H9 (cell line): ENCODE results near the gene DOCK2. TPM values are rescaled to one million over a fixed set of nuclear protein-coding genes. Genes with fewer than 3 reads are reported as not detected.

Experiments used
- DNase-seq: peaks from one replicate; pipeline ENCODE4 v3.0.0-alpha.2; 2017
- H2AFZ ChIP-seq: one replicate; pipeline ENCODE4 v1.6.1; 2013; ENCODE audit warnings: mild to moderate bottlenecking, low read length, control low read depth, moderate library complexity
- H2AK5ac ChIP-seq: 2 replicates; pipeline ENCODE4 v1.6.1; 2013; ENCODE audit warnings: low read length, control low read depth, mixed read lengths; ENCODE audit not compliant: insufficient read length
- H2BK120ac ChIP-seq: one replicate; pipeline ENCODE4 v1.6.1; 2013; ENCODE audit warnings: low read depth, mild to moderate bottlenecking, low read length, control low read depth, inconsistent platforms; ENCODE audit not compliant: poor library complexity, severe bottlenecking
- H2BK12ac ChIP-seq: 2 replicates; pipeline ENCODE4 v1.6.1; 2013; ENCODE audit warnings: low read length, control low read depth, mixed read lengths, low read depth; ENCODE audit not compliant: insufficient read length
- H2BK15ac ChIP-seq: 2 replicates; pipeline ENCODE4 v1.6.1; 2013; ENCODE audit warnings: low read depth, low read length, control low read depth
- H2BK20ac ChIP-seq: one replicate; pipeline ENCODE4 v1.6.1; 2013; ENCODE audit warnings: low read depth, mild to moderate bottlenecking, low read length, control low read depth, inconsistent platforms; ENCODE audit not compliant: poor library complexity, severe bottlenecking
- H2BK5ac ChIP-seq: 2 replicates; pipeline ENCODE4 v1.6.1; 2013; ENCODE audit warnings: low read length, control low read depth, mixed read lengths; ENCODE audit not compliant: insufficient read length
- H3K14ac ChIP-seq: 2 replicates; pipeline ENCODE4 v1.6.1; 2013; ENCODE audit warnings: low read length, control low read depth; ENCODE audit not compliant: insufficient read depth
- H3K18ac ChIP-seq: 2 replicates; pipeline ENCODE4 v1.6.1; 2013; ENCODE audit warnings: low read depth, mild to moderate bottlenecking, mixed read lengths, low read length, control low read depth; ENCODE audit not compliant: insufficient read length
- H3K23ac ChIP-seq: 2 replicates; pipeline ENCODE4 v1.6.1; 2013; ENCODE audit warnings: low read length, control low read depth, mixed read lengths, low read depth; ENCODE audit not compliant: insufficient read length
- H3K23me2 ChIP-seq: 2 replicates; pipeline ENCODE4 v1.6.1; 2013; ENCODE audit warnings: low read depth, mild to moderate bottlenecking, mixed read lengths, low read length, control low read depth; ENCODE audit not compliant: insufficient read length, poor library complexity, severe bottlenecking
- H3K27ac ChIP-seq: 2 replicates; pipeline ENCODE4 v1.5.1; 2013; ENCODE audit warnings: low read length, control low read depth, mixed read lengths, low read depth; ENCODE audit not compliant: insufficient read length
- H3K27me3 ChIP-seq: 2 replicates; pipeline ENCODE4 v1.6.1; 2013; ENCODE audit warnings: low read length, control low read depth, inconsistent platforms; ENCODE audit not compliant: insufficient read depth
- H3K4ac ChIP-seq: 2 replicates; pipeline ENCODE4 v1.6.1; 2013; ENCODE audit warnings: low read depth, mild to moderate bottlenecking, control low read depth, inconsistent platforms, low read length, moderate library complexity
- H3K4me1 ChIP-seq: 2 replicates; pipeline ENCODE4 v1.6.1; 2013; ENCODE audit warnings: low read length, control low read depth, inconsistent platforms; ENCODE audit not compliant: insufficient read depth
- H3K4me2 ChIP-seq: 2 replicates; pipeline ENCODE4 v1.6.1; 2013; ENCODE audit warnings: low read length, control low read depth, mixed read lengths; ENCODE audit not compliant: insufficient read length, insufficient read depth
- H3K56ac ChIP-seq: 2 replicates; pipeline ENCODE4 v1.6.1; 2013; ENCODE audit warnings: low read depth, mild to moderate bottlenecking, mixed read lengths, low read length, control low read depth; ENCODE audit not compliant: insufficient read length
- H3K79me1 ChIP-seq: 2 replicates; pipeline ENCODE4 v1.6.1; 2013; ENCODE audit warnings: low read depth, mild to moderate bottlenecking, moderate library complexity, low read length, control low read depth, inconsistent platforms; ENCODE audit not compliant: insufficient read depth, poor library complexity, severe bottlenecking
- H3K79me2 ChIP-seq: 2 replicates; pipeline ENCODE4 v1.6.1; 2013; ENCODE audit warnings: low read length, control low read depth, inconsistent platforms; ENCODE audit not compliant: insufficient read depth
- H3K9ac ChIP-seq: 2 replicates; pipeline ENCODE4 v1.6.1; 2013; ENCODE audit warnings: low read length, control low read depth, mixed read lengths; ENCODE audit not compliant: insufficient read length; ENCODE audit errors: extremely low read depth
- H3K9me3 ChIP-seq: one replicate; pipeline ENCODE4 v1.6.1; 2013; ENCODE audit warnings: low read depth, low read length, inconsistent platforms; ENCODE audit not compliant: control insufficient read depth
- H3T11ph ChIP-seq: one replicate; pipeline ENCODE4 v1.6.1; 2013; ENCODE audit warnings: mild to moderate bottlenecking, low read length, control low read depth, inconsistent platforms
- H4K20me1 ChIP-seq: one replicate; pipeline ENCODE4 v1.6.1; 2013; ENCODE audit not compliant: control insufficient read depth, insufficient read length, insufficient read depth
- H4K5ac ChIP-seq: 2 replicates; pipeline ENCODE4 v1.6.1; 2013; ENCODE audit warnings: low read depth, mild to moderate bottlenecking, mixed read lengths, low read length, control low read depth; ENCODE audit not compliant: insufficient read length
- H4K8ac ChIP-seq: replicated peaks from 2 replicates; pipeline ENCODE4 v1.6.1; 2013; ENCODE audit warnings: low read length, control low read depth, mixed read lengths, low read depth; ENCODE audit not compliant: insufficient read length
- H4K91ac ChIP-seq: 2 replicates; pipeline ENCODE4 v1.6.1; 2013; ENCODE audit warnings: low read depth, mild to moderate bottlenecking, moderate library complexity, mixed read lengths, low read length, control low read depth; ENCODE audit not compliant: insufficient read length
- H3K27ac Mint-ChIP-seq, 3 experiments: 2 replicates in 2 of 3; 3 replicates in 1 of 3; pipeline ENCODE4 v1.8.0; 2020 to 2021; ENCODE audit warnings: mixed read lengths in 3 of 3, mild to moderate bottlenecking in 1 of 3, moderate library complexity in 1 of 3
- H3K27me3 Mint-ChIP-seq: 2 replicates; pipeline ENCODE4 v1.8.0; 2021; ENCODE audit warnings: low read depth, mild to moderate bottlenecking, moderate library complexity, mixed read lengths
- H3K36me3 Mint-ChIP-seq, 3 experiments: 2 replicates in 2 of 3; 3 replicates in 1 of 3; pipeline ENCODE4 v1.8.0; 2020 to 2021; ENCODE audit warnings: low read depth in 3 of 3, mixed read lengths in 3 of 3; ENCODE audit not compliant: insufficient read depth in 1 of 3
- H3K4me1 Mint-ChIP-seq, 2 experiments: 2 replicates each; pipeline ENCODE4 v1.8.0; 2020; ENCODE audit warnings: mixed read lengths in 2 of 2
- H3K4me3 Mint-ChIP-seq, 2 experiments: 2 replicates in 1 of 2; 3 replicates in 1 of 2; pipeline ENCODE4 v1.8.0; 2020 to 2021; ENCODE audit warnings: mild to moderate bottlenecking in 2 of 2, mixed read lengths in 2 of 2, moderate library complexity in 1 of 2
- H3K9me3 Mint-ChIP-seq, 2 experiments: 2 replicates in 1 of 2; 3 replicates in 1 of 2; pipeline ENCODE4 v1.8.0; 2020; ENCODE audit warnings: mild to moderate bottlenecking in 2 of 2, mixed read lengths in 2 of 2, moderate library complexity in 1 of 2
- total RNA-seq: library from RNA; stranded (reverse); gene quantifications from 2 replicates; pipeline ENCODE4 v1.2.1, GENCODE V29; 2021
- TF ChIP-seq, protein P1 (sequence below): fragments of 200-600 bp; sonication (generic); conservative IDR thresholded peaks from 3 replicates; pipeline ENCODE4 v1.8.0; 2021; ENCODE audit warnings: antibody characterized with exemption, mild to moderate bottlenecking

DOCK2 gene
- total RNA-seq, 1 experiment from 2014 or later = 7.8 TPM

- H3K56ac ChIP-seq = no peak overlapping the region
- no peak overlapping the region for H3K27ac ChIP-seq
- no peak overlapping the region for H3K14ac ChIP-seq
- H2BK120ac ChIP-seq = no peak overlapping the region
- no peaks in the 10 kb centered on the region for H3K79me1 ChIP-seq
- H2BK5ac ChIP-seq = no peak overlapping the region
- no peaks in the 10 kb centered on the region for H3K4me1 ChIP-seq
- no peaks in the 10 kb centered on the region; the same call in 1 of the 2 replicates for H3K27me3 Mint-ChIP-seq
- H4K91ac ChIP-seq = no peak overlapping the region
- no peak overlapping the region for H4K5ac ChIP-seq
- no peak overlapping the region for H2BK20ac ChIP-seq
- TF ChIP-seq, protein P1, sequence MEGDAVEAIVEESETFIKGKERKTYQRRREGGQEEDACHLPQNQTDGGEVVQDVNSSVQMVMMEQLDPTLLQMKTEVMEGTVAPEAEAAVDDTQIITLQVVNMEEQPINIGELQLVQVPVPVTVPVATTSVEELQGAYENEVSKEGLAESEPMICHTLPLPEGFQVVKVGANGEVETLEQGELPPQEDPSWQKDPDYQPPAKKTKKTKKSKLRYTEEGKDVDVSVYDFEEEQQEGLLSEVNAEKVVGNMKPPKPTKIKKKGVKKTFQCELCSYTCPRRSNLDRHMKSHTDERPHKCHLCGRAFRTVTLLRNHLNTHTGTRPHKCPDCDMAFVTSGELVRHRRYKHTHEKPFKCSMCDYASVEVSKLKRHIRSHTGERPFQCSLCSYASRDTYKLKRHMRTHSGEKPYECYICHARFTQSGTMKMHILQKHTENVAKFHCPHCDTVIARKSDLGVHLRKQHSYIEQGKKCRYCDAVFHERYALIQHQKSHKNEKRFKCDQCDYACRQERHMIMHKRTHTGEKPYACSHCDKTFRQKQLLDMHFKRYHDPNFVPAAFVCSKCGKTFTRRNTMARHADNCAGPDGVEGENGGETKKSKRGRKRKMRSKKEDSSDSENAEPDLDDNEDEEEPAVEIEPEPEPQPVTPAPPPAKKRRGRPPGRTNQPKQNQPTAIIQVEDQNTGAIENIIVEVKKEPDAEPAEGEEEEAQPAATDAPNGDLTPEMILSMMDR = no peak
- no peaks in the 10 kb centered on the region for H3K9me3 ChIP-seq
- no peak overlapping the region for H3K4me2 ChIP-seq
- H4K20me1 ChIP-seq = no peaks in the 10 kb centered on the region
- no peak overlapping the region for H2BK15ac ChIP-seq
- no peak overlapping the region for H2AK5ac ChIP-seq
- H3T11ph ChIP-seq = no peak overlapping the region
- H3K4me3 Mint-ChIP-seq = no peak overlapping the region
- no peak overlapping the region for H2AFZ ChIP-seq
- no peak overlapping the region for H4K8ac ChIP-seq
- no peaks in the 10 kb centered on the region for H3K23me2 ChIP-seq
- no peak overlapping the region for H2BK12ac ChIP-seq
- H3K9me3 Mint-ChIP-seq = no peaks in the 10 kb centered on the region; a peak in 1 of 5 replicates
- H3K4me1 Mint-ChIP-seq = peaks cover 5 to 8% of the 10 kb centered on the region in 2 experiments; a peak in 1 of 4 replicates
- H3K9ac ChIP-seq = no peak overlapping the region
- no peaks in the 10 kb centered on the region for H3K79me2 ChIP-seq
- H3K4ac ChIP-seq = no peak overlapping the region
- H3K36me3 Mint-ChIP-seq = no peaks in the 10 kb centered on the region
- no peak overlapping the region for H3K18ac ChIP-seq
- no peak for DNase-seq
- H3K23ac ChIP-seq = no peak overlapping the region
- H3K27ac Mint-ChIP-seq = no peak overlapping the region; a peak in 1 of 7 replicates
- no peaks in the 10 kb centered on the region for H3K27me3 ChIP-seq
Measured at GRCh38 chr5:169893010-169893409, 255.9 kb downstream of the DOCK2 start.
